A549 (cell line): ENCODE data around the gene PTPN13. TPM values are rescaled to one million over a fixed set of nuclear protein-coding genes. Genes with fewer than 3 reads are reported as not detected.

Experiments
- ATAC-seq, 2 experiments: fragments of 200-7000 bp in 1 of 2; fragments of >200 bp in 1 of 2; cut with Nextera tagmentation in 1 of 2; cut with Tn5 transposase in 1 of 2; 3 replicates each; pipeline versions ENCODE4 v1.8.0 to v1.9.1; 2018 to 2020; ENCODE audit warnings: mild to moderate bottlenecking in 1 of 2, moderate library complexity in 1 of 2
- CTCF ChIA-PET: fragments of 300-600 bp; sonication (Branson Sonifier 250); formaldehyde crosslinking; extraction: SDS; loops from one replicate; lab custom pipeline; 2021; ENCODE audit warnings: antibody characterized with exemption, inconsistent platforms; lab: Yijun Ruan, JAX
- POLR2A ChIA-PET: fragments of 350-600 bp; formaldehyde crosslinking; extraction: SDS; loops from one replicate; lab custom pipeline; 2021; ENCODE audit warnings: antibody characterized with exemption, inconsistent platforms; lab: Yijun Ruan, JAX
- DNase-seq, 2 experiments: peaks; one replicate each; pipeline versions ENCODE4 v3.0.0 to v3.0.0-alpha.2; 2011 to 2016; ENCODE audit warnings: low read depth in 1 of 2, low spot score in 1 of 2
- FAIRE-seq: peaks from 2 replicates; lab custom pipeline; 2011; peaks lifted over from hg19 to GRCh38; lab: Jason Lieb, UNC
- H3K27ac ChIP-seq, 2 experiments: fragments of >200 bp; sonication (Bioruptor Twin); formaldehyde crosslinking; 3 replicates each; pipeline ENCODE4 v1.5.1; 2016 to 2017
- H3K4me1 ChIP-seq: fragments of >200 bp; sonication (Bioruptor Twin); formaldehyde crosslinking; 3 replicates; pipeline ENCODE4 v1.6.1; 2016
- H3K4me2 ChIP-seq: fragments of >200 bp; sonication (Bioruptor Twin); formaldehyde crosslinking; 3 replicates; pipeline ENCODE4 v1.6.1; 2016
- H3K4me3 ChIP-seq: fragments of >200 bp; sonication (Bioruptor Twin); formaldehyde crosslinking; 3 replicates; pipeline ENCODE4 v1.5.1; 2016
- H3K9me3 ChIP-seq: fragments of >200 bp; sonication (Bioruptor Twin); formaldehyde crosslinking; 3 replicates; pipeline ENCODE4 v1.6.1; 2016
- CBX2 ChIP-seq: fragments of 200-600 bp; sonication (generic); IDR thresholded peaks from 2 replicates; pipeline ENCODE4 v1.6.1; 2016; ENCODE audit warnings: low read depth, mild to moderate bottlenecking, borderline replicate concordance
- CHD2 ChIP-seq: fragments of 150-350 bp; IDR thresholded peaks from 2 replicates; pipeline ENCODE4 v1.6.1; 2014; ENCODE audit warnings: low read length; ENCODE audit not compliant: partially characterized antibody
- E2F6 ChIP-seq: IDR thresholded peaks from 2 replicates; pipeline ENCODE4 v1.6.1; 2012; ENCODE audit warnings: low read depth, borderline replicate concordance
- EHMT2 ChIP-seq: fragments of 200-600 bp; sonication (generic); IDR thresholded peaks from 2 replicates; pipeline ENCODE4 v1.6.1; 2016; ENCODE audit warnings: antibody characterized with exemption, low read depth, mild to moderate bottlenecking, moderate library complexity
- ESRRA ChIP-seq: fragments of 150-350 bp; IDR thresholded peaks from 2 replicates; pipeline ENCODE4 v1.6.1; 2014; ENCODE audit warnings: mild to moderate bottlenecking, low read length, borderline replicate concordance
- FOXS1 ChIP-seq: fragments of 250-450 bp; sonication (Bioruptor Pico); IDR thresholded peaks from 2 replicates; pipeline ENCODE4 v1.5.0; 2020; ENCODE audit warnings: mild to moderate bottlenecking, moderate library complexity
- HDAC2 ChIP-seq: fragments of 200-600 bp; sonication (generic); IDR thresholded peaks from 2 replicates; pipeline ENCODE4 v1.6.1; 2016
- HES2 ChIP-seq: fragments of >200 bp; sonication (Bioruptor Twin); formaldehyde crosslinking; IDR thresholded peaks from 2 replicates; pipeline ENCODE4 v1.6.1; 2016
- HEYL ChIP-seq: fragments of 250-450 bp; sonication (Bioruptor Pico); IDR thresholded peaks from 2 replicates; pipeline ENCODE4 v1.8.0; 2021; ENCODE audit warnings: mild to moderate bottlenecking, moderate library complexity
- HOXA7 ChIP-seq: fragments of 250-450 bp; sonication (Bioruptor Pico); IDR thresholded peaks from 2 replicates; pipeline ENCODE4 v1.5.0; 2020; ENCODE audit warnings: mild to moderate bottlenecking, moderate library complexity
- JUN ChIP-seq, 2 experiments: fragments of >200 bp; sonication (Bioruptor Twin); formaldehyde crosslinking; IDR thresholded peaks; 2 replicates in 1 of 2; 3 replicates in 1 of 2; pipeline ENCODE4 v1.6.1; 2016 to 2017
- JUNB ChIP-seq: fragments of >200 bp; sonication (Bioruptor Twin); formaldehyde crosslinking; IDR thresholded peaks from 2 replicates; pipeline ENCODE4 v1.6.1; 2016
- KDM1A ChIP-seq: fragments of 200-600 bp; sonication (generic); IDR thresholded peaks from 2 replicates; pipeline ENCODE4 v1.6.1; 2016; ENCODE audit warnings: low read depth, mild to moderate bottlenecking
- KDM5A ChIP-seq: fragments of 200-600 bp; sonication (generic); IDR thresholded peaks from 2 replicates; pipeline ENCODE4 v1.6.1; 2016; ENCODE audit warnings: antibody characterized with exemption, mild to moderate bottlenecking
- MAFK ChIP-seq: fragments of 450-650 bp; IDR thresholded peaks from 2 replicates; pipeline ENCODE4 v1.6.1; 2014; ENCODE audit not compliant: partially characterized antibody
- MAZ ChIP-seq: fragments of 150-350 bp; IDR thresholded peaks from 2 replicates; pipeline ENCODE4 v1.6.1; 2014; ENCODE audit warnings: antibody characterized with exemption, low read depth, low read length, borderline replicate concordance
- RAD21 ChIP-seq, 2 experiments: fragments of >200 bp in 1 of 2; sonication (Bioruptor Twin) in 1 of 2; formaldehyde crosslinking in 1 of 2; IDR thresholded peaks in 1 of 2; conservative IDR thresholded peaks in 1 of 2; 2 replicates in 1 of 2; 3 replicates in 1 of 2; pipeline ENCODE4 v1.6.1; 2012 to 2018; ENCODE audit warnings: inconsistent platforms in 1 of 2
- RFX5 ChIP-seq: fragments of 450-650 bp; IDR thresholded peaks from 2 replicates; pipeline ENCODE4 v1.7.1; 2014; ENCODE audit warnings: antibody characterized with exemption, mild to moderate bottlenecking, moderate library complexity
- RNF2 ChIP-seq: fragments of 200-600 bp; sonication (generic); IDR thresholded peaks from 2 replicates; pipeline ENCODE4 v1.6.1; 2016; ENCODE audit warnings: low read depth, mild to moderate bottlenecking, antibody characterized with exemption, moderate library complexity, borderline replicate concordance
- SREBF2 ChIP-seq: fragments of 450-650 bp; IDR thresholded peaks from 2 replicates; pipeline ENCODE4 v1.6.1; 2014; ENCODE audit warnings: mild to moderate bottlenecking, moderate library complexity
- TFCP2L1 ChIP-seq: fragments of 250-450 bp; sonication (Bioruptor Pico); IDR thresholded peaks from 2 replicates; pipeline ENCODE4 v1.5.0; 2021; ENCODE audit warnings: mild to moderate bottlenecking
- ZC3H11A ChIP-seq: fragments of 450-650 bp; IDR thresholded peaks from 2 replicates; pipeline ENCODE4 v1.6.1; 2014; ENCODE audit warnings: antibody characterized with exemption, mild to moderate bottlenecking
- ZFP36 ChIP-seq: fragments of 450-650 bp; IDR thresholded peaks from 2 replicates; pipeline ENCODE4 v1.6.1; 2014; ENCODE audit warnings: borderline replicate concordance; ENCODE audit not compliant: partially characterized antibody
- ZSCAN20 ChIP-seq: fragments of 250-450 bp; sonication (Bioruptor Pico); IDR thresholded peaks from 2 replicates; pipeline ENCODE4 v1.8.0; 2022; ENCODE audit warnings: mild to moderate bottlenecking, moderate library complexity
- WGBS: methylation state at CpG from one replicate; pipeline ENCODE4 v1.1.6; 2017; ENCODE audit errors: missing lambda C conversion rate; 5-methylcytosine and 5-hydroxymethylcytosine counted together
- polyA plus RNA-seq, 4 experiments: library from polyadenylated mRNA; depleted of rRNA in 3 of 4; stranded (reverse); fragments of >200 nt; fragmentation: RNase III in 1 of 4; extraction: RNeasy Plus Mini Kit Qiagen cat#74134 plus additional on column Dnase treatment in 1 of 4; gene quantifications; 2 replicates in 3 of 4; 3 replicates in 1 of 4; pipeline ENCODE4 v1.2.3, GENCODE V29; 2011 to 2017
- TF ChIP-seq, protein P1 (sequence below): fragments of 250-450 bp; sonication (Bioruptor Pico); IDR thresholded peaks from 2 replicates; pipeline ENCODE4 v1.5.0; 2021; ENCODE audit warnings: mild to moderate bottlenecking, moderate library complexity, borderline replicate concordance
- TF ChIP-seq, protein P2 (sequence below): fragments of >200 bp; sonication (Bioruptor Twin); formaldehyde crosslinking; IDR thresholded peaks from 3 replicates; pipeline ENCODE4 v1.5.1; 2016

Gene PTPN13
- polyA plus RNA-seq, 2 of the 4 experiments (the other 2 are of a cell fraction): 10.4 to 13.3 TPM

- DNase-seq (no peak), FAIRE-seq (no peak), ATAC-seq (no peak)
- POLR2A ChIA-PET: no interaction called here
- Histone ChIP-seq H3K4me3 (no peak overlapping the region), H3K4me1 (no peaks in the 10 kb centered on the region), H3K4me2 (no peak overlapping the region), H3K9me3 (no peaks in the 10 kb centered on the region), H3K27ac (no peak overlapping the region)
- CTCF ChIA-PET: no interaction called here
- WGBS: 95% methylated on average over 4 of the region's 4 CpGs
- TF ChIP-seq CBX2 (no peak), JUN (IDR thresholded peaks at IDR 0.05) (no peak), HES2 (no peak), HDAC2 (no peak), RAD21 (conservative IDR thresholded peaks at IDR 0.05 in 1 of 2, IDR thresholded peaks at IDR 0.05 in 1 of 2) (no peak), ZC3H11A (no peak), SREBF2 (no peak), ZFP36 (no peak), KDM5A (no peak), MAFK (no peak)
- TF ChIP-seq, protein P1, sequence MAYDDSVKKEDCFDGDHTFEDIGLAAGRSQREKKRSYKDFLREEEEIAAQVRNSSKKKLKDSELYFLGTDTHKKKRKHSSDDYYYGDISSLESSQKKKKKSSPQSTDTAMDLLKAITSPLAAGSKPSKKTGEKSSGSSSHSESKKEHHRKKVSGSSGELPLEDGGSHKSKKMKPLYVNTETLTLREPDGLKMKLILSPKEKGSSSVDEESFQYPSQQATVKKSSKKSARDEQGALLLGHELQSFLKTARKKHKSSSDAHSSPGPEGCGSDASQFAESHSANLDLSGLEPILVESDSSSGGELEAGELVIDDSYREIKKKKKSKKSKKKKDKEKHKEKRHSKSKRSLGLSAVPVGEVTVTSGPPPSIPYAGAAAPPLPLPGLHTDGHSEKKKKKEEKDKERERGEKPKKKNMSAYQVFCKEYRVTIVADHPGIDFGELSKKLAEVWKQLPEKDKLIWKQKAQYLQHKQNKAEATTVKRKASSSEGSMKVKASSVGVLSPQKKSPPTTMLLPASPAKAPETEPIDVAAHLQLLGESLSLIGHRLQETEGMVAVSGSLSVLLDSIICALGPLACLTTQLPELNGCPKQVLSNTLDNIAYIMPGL (CRISPR knock-in tag): no peak
Observed at GRCh38 chr4:86769794-86770193, 175.7 kb downstream of the PTPN13 start.

GRCh38 chr4:86771141-86771540, 177.0 kb downstream of the PTPN13 start:
- no peak for TF ChIP-seq HOXA7 (CRISPR knock-in tag)
- TF ChIP-seq RNF2: no peak
- DNase-seq (no peak), ATAC-seq (no peak), FAIRE-seq (no peak)
- H3K4me1 ChIP-seq: no peaks in the 10 kb centered on the region
- no peak overlapping the region for H3K4me3 ChIP-seq
- H3K9me3 ChIP-seq: no peaks in the 10 kb centered on the region
- POLR2A ChIA-PET: no interaction called here
- H3K27ac ChIP-seq: no peak overlapping the region
- WGBS: 0% methylated on average over 1 of the region's 1 CpG
- CTCF ChIA-PET: no interaction called here
- H3K4me2 ChIP-seq: no peak overlapping the region

GRCh38 chr4:86775061-86775460, 180.9 kb downstream of the PTPN13 start:
- Histone ChIP-seq H3K4me2 (no peak overlapping the region), H3K4me3 (no peak overlapping the region), H3K9me3 (no peaks in the 10 kb centered on the region), H3K4me1 (no peaks in the 10 kb centered on the region), H3K27ac (no peak overlapping the region)
- TF ChIP-seq MAZ: no peak
- no peak for TF ChIP-seq HDAC2
- no peak for TF ChIP-seq ZSCAN20
- TF ChIP-seq RAD21 (conservative IDR thresholded peaks at IDR 0.05 in 1 of 2, IDR thresholded peaks at IDR 0.05 in 1 of 2): no peak
- no peak for TF ChIP-seq KDM1A
- TF ChIP-seq MAFK: no peak
- TF ChIP-seq CBX2: no peak
- no peak for TF ChIP-seq JUN (IDR thresholded peaks at IDR 0.05)
- no peak for TF ChIP-seq ESRRA
- no peak for TF ChIP-seq RFX5
- no peak for TF ChIP-seq FOXS1
- TF ChIP-seq, protein P2, sequence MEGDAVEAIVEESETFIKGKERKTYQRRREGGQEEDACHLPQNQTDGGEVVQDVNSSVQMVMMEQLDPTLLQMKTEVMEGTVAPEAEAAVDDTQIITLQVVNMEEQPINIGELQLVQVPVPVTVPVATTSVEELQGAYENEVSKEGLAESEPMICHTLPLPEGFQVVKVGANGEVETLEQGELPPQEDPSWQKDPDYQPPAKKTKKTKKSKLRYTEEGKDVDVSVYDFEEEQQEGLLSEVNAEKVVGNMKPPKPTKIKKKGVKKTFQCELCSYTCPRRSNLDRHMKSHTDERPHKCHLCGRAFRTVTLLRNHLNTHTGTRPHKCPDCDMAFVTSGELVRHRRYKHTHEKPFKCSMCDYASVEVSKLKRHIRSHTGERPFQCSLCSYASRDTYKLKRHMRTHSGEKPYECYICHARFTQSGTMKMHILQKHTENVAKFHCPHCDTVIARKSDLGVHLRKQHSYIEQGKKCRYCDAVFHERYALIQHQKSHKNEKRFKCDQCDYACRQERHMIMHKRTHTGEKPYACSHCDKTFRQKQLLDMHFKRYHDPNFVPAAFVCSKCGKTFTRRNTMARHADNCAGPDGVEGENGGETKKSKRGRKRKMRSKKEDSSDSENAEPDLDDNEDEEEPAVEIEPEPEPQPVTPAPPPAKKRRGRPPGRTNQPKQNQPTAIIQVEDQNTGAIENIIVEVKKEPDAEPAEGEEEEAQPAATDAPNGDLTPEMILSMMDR: no peak
- no peak for TF ChIP-seq EHMT2
- TF ChIP-seq CHD2: no peak
- TF ChIP-seq TFCP2L1 (CRISPR knock-in tag): no peak
- no peak for TF ChIP-seq HEYL
- no peak for TF ChIP-seq JUNB
- TF ChIP-seq ZC3H11A: no peak
- no peak for TF ChIP-seq E2F6
- ChIA-PET POLR2A (no interaction called here), CTCF (no interaction called here)
- 80% methylated on average over 4 of the region's 4 CpGs for WGBS
- ATAC-seq (no peak), FAIRE-seq (no peak), DNase-seq (no peak)
